Measurements from ENCODE around the gene SERPINB4.
A peak's percentile ranks its signal among the peaks of the same experiment; 100 is the strongest.
"Not testable (repeated sequence)": the region's sequence is repeated elsewhere in the genome, so short reads cannot be mapped to it uniquely, and the experiment has no call there.

Gene SERPINB4

DNA sequence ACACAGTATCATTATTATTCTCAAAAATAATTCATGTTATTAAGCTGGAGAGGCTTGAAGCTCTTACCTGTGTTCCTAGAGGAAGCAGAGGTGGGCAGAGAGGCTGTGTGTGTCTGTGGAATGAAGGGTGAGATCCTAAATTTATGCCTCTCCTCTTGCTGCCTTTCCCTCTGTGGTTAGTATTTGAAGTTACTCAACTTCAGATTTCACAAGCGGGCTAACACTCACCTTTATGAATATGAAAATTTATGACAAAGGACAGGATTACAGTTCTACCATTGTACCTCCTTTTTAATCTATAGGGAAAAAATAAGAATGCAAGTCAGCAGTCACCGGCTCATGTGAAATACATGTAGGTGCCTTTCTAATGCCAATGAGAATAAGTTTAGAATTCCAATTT lies at the start of gene SERPINB4:
Gene SERPINB4, minus strand, starts transcription at position 115 of the 400 bp plus-strand sequence. CDS start 679 bp downstream, outside the sequence.
- not testable (repeated sequence) for H3K27me3 ChIP-seq (ENCODE audit: control insufficient read depth, insufficient read depth, low read length); H3K9ac ChIP-seq (ENCODE audit: low read depth, low read length); H3K36me3 ChIP-seq (ENCODE audit: control insufficient read depth, insufficient read depth, low read length); H3K4me1 ChIP-seq (ENCODE audit: control insufficient read depth, insufficient read depth, low read length); H3K9me3 ChIP-seq (ENCODE audit: control insufficient read depth, insufficient read depth, low read length); H3K4me3 ChIP-seq (ENCODE audit: low read depth, low read length)
- peak within 1 kb of the TSS; percentile 50 for H3K27ac ChIP-seq (ENCODE audit: low read depth, low read length)

DNA sequence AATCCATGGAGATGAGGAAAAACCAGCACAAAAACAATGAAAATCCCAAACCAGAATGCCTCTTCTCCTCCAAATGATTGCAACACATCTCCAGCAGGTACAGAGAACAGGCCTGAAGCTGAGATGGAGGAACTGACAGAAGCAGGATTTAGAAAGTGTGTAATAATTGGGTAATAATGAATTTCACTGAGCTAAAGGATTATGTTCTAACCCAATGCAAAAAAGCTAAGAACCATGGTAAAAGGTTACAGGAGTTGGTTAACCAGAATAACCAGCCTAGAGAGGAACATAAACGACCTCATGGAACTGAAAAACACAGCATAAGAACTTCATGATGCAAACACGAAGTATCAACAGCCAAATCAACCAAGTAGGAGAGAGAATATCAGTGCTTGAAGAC lies 45.0 kb upstream of the SERPINB4 start:
- no peak overlapping the region for H3K9ac ChIP-seq (ENCODE audit: low read depth, low read length)
- H3K36me3 ChIP-seq (ENCODE audit: control insufficient read depth, insufficient read depth, low read length) = no peaks in the 10 kb centered on the region
- H3K27me3 ChIP-seq (ENCODE audit: control insufficient read depth, insufficient read depth, low read length) = no peaks in the 10 kb centered on the region
- peaks cover 15% of the 10 kb centered on the region for H3K9me3 ChIP-seq (ENCODE audit: control insufficient read depth, insufficient read depth, low read length)
- H3K4me1 ChIP-seq (ENCODE audit: control insufficient read depth, insufficient read depth, low read length) = peaks cover 3% of the 10 kb centered on the region
- H3K27ac ChIP-seq (ENCODE audit: low read depth, low read length) = no peak overlapping the region
- H3K4me3 ChIP-seq (ENCODE audit: low read depth, low read length) = no peak overlapping the region

DNA sequence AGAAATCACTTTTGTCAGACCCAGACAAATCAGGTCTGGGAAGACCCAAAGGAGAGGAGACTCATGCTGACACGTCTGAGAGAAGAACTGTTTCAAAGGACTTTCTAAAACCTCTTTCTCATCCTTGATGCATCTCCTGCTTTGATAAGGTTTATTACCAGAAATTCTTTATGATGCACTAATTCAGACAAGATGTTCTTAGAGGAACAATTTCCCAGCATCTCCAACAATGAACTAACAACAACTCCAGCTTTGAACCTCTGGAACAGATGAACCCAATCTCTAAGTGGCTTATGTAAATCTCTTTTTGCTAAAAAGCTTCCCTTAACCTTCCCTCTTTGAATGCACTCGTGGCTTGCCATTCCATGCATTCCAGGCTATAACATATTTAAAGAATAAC lies 42.8 kb upstream of the SERPINB4 start:
- H3K4me1 ChIP-seq (ENCODE audit: control insufficient read depth, insufficient read depth, low read length) = peaks cover 16% of the 10 kb centered on the region
- no peaks in the 10 kb centered on the region for H3K27me3 ChIP-seq (ENCODE audit: control insufficient read depth, insufficient read depth, low read length)
- H3K36me3 ChIP-seq (ENCODE audit: control insufficient read depth, insufficient read depth, low read length) = no peaks in the 10 kb centered on the region
- H3K9me3 ChIP-seq (ENCODE audit: control insufficient read depth, insufficient read depth, low read length) = peaks cover 5% of the 10 kb centered on the region; the same call in 1 of the 2 replicates
- no peak overlapping the region for H3K9ac ChIP-seq (ENCODE audit: low read depth, low read length)
- H3K27ac ChIP-seq (ENCODE audit: low read depth, low read length) = no peak overlapping the region
- H3K4me3 ChIP-seq (ENCODE audit: low read depth, low read length) = no peak overlapping the region

DNA sequence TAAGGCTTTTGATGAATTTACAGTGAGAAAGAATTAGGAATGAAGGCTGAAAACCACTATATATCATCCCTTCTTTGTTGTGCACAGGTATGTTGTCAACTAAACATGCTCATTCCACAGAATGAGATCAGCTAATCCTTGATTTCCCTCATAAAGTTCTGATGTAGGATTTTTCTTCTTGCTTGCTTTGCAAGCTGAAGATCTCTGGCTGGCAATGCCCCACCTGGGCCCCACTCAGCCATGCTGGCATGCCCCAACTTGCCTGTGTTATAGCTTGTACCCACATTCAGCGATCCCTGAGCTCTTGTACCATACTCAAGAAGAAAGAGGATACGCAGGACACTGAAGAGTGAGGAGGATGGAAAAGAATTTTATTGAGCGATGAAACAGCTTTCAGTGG lies 40.7 kb upstream of the SERPINB4 start:
- Histone ChIP-seq H3K9ac (ENCODE audit: low read depth, low read length) (no peak overlapping the region), H3K36me3 (ENCODE audit: control insufficient read depth, insufficient read depth, low read length) (no peaks in the 10 kb centered on the region), H3K27ac (ENCODE audit: low read depth, low read length) (no peak overlapping the region)

DNA sequence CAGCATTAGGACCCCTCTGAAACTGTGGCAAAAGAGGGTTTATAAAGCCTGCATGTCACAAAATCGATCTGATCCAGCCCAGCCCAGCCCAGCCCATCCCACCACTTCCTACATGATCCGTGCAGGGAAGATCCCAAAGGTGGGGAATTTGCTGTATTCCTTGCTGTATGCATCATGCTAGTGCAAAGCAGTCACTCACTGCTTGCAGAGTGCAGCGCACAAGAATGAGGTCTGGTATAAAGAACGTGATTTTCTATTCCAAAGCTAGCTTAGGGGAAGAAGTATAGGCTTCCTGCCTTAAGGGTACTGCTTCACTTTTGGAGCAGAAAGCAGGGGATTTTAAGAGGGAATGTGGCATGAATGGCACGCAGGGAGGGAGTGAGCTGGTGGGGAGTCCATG lies 39.8 kb upstream of the SERPINB4 start:
- Histone ChIP-seq H3K9ac (ENCODE audit: low read depth, low read length) (no peak overlapping the region), H3K27ac (ENCODE audit: low read depth, low read length) (peak overlapping the region; percentile 88)

More for the DNA sequence above, 40.7 kb upstream of the SERPINB4 start:
- Histone ChIP-seq H3K4me3 (ENCODE audit: low read depth, low read length) (no peak overlapping the region), H3K4me1 (ENCODE audit: control insufficient read depth, insufficient read depth, low read length) (peaks cover 16% of the 10 kb centered on the region), H3K27me3 (ENCODE audit: control insufficient read depth, insufficient read depth, low read length) (no peaks in the 10 kb centered on the region), H3K9me3 (ENCODE audit: control insufficient read depth, insufficient read depth, low read length) (peaks cover 5% of the 10 kb centered on the region; the same call in 1 of the 2 replicates)

DNA sequence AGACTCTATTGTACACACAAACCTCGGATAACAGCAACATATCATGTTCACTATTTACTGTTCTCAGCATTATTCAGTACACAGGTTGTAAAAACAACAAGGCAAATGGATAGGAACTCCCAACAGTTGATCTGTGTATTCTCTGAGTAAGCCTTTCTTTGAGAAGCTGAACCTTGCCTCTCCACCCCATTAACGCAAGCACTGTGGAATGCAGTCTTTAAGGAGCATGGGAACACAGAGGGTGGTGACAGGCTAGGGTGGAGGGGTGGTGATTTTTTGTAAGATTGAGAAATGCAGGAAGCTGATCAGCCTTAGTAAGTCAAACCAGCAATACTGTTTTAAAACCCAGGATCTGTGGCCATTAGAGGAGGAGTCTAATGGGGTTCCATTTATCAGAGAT lies 39.1 kb upstream of the SERPINB4 start:
- Histone ChIP-seq H3K9ac (ENCODE audit: low read depth, low read length) (no peak overlapping the region), H3K4me1 (ENCODE audit: control insufficient read depth, insufficient read depth, low read length) (peaks cover 16% of the 10 kb centered on the region), H3K9me3 (ENCODE audit: control insufficient read depth, insufficient read depth, low read length) (peaks cover 5% of the 10 kb centered on the region; the same call in 1 of the 2 replicates), H3K27ac (ENCODE audit: low read depth, low read length) (peak overlapping the region; percentile 88), H3K4me3 (ENCODE audit: low read depth, low read length) (no peak overlapping the region; the same call in 1 of the 2 replicates), H3K27me3 (ENCODE audit: control insufficient read depth, insufficient read depth, low read length) (no peaks in the 10 kb centered on the region), H3K36me3 (ENCODE audit: control insufficient read depth, insufficient read depth, low read length) (no peaks in the 10 kb centered on the region)

More for the DNA sequence above, 39.8 kb upstream of the SERPINB4 start:
- Histone ChIP-seq H3K27me3 (ENCODE audit: control insufficient read depth, insufficient read depth, low read length) (no peaks in the 10 kb centered on the region), H3K4me3 (ENCODE audit: low read depth, low read length) (no peak overlapping the region), H3K36me3 (ENCODE audit: control insufficient read depth, insufficient read depth, low read length) (no peaks in the 10 kb centered on the region), H3K4me1 (ENCODE audit: control insufficient read depth, insufficient read depth, low read length) (peaks cover 16% of the 10 kb centered on the region), H3K9me3 (ENCODE audit: control insufficient read depth, insufficient read depth, low read length) (peaks cover 5% of the 10 kb centered on the region; the same call in 1 of the 2 replicates)

DNA sequence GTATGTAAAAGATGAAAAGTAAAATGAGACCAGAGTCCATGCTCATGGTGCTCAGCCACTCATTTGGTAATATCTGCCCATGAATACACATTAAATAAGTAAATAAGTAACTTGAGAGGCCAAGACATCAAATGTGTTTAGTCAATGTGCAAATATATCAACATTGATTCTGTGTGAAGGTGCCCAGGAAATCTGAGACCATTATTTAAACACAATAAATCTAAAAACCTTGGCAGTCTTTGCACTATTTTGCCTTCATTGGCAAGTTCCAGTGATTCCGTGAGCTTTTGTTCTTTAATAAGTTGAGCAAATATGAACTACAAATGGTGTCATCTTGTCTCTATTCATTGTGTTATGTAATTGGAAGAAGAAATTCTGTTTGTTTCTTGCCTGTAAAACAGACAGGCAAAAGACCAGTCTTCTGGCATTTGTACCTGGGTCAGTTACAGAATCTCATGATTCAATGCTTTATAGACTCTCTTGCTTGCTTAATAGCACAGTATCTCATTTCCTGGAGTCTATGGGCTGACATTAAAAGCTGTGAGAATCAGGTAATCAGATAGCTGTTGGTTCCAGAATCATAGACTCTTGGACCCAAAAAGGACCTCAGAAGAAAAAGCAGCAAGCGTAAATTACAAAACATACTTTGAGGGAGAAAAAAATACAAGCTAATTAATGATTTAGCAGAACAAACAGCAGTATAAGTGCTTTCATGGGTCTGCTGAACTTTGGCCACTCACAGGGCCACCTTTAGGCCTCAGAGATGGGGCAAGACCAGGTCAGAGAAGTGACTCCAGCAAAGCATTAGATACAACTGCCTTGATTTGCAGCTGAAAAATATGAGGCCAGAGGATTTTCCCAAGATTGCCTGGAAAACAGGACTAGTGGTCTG lies 37.6 kb upstream of the SERPINB4 start:
- H3K4me1 ChIP-seq (ENCODE audit: control insufficient read depth, insufficient read depth, low read length) = peaks cover 23% of the 10 kb centered on the region
- H3K9me3 ChIP-seq (ENCODE audit: control insufficient read depth, insufficient read depth, low read length) = no peaks in the 10 kb centered on the region
- H3K9ac ChIP-seq (ENCODE audit: low read depth, low read length) = no peak overlapping the region
- no peak overlapping the region for H3K27ac ChIP-seq (ENCODE audit: low read depth, low read length)
- no peaks in the 10 kb centered on the region for H3K36me3 ChIP-seq (ENCODE audit: control insufficient read depth, insufficient read depth, low read length)
- no peak overlapping the region for H3K4me3 ChIP-seq (ENCODE audit: low read depth, low read length)
- no peaks in the 10 kb centered on the region for H3K27me3 ChIP-seq (ENCODE audit: control insufficient read depth, insufficient read depth, low read length)

DNA sequence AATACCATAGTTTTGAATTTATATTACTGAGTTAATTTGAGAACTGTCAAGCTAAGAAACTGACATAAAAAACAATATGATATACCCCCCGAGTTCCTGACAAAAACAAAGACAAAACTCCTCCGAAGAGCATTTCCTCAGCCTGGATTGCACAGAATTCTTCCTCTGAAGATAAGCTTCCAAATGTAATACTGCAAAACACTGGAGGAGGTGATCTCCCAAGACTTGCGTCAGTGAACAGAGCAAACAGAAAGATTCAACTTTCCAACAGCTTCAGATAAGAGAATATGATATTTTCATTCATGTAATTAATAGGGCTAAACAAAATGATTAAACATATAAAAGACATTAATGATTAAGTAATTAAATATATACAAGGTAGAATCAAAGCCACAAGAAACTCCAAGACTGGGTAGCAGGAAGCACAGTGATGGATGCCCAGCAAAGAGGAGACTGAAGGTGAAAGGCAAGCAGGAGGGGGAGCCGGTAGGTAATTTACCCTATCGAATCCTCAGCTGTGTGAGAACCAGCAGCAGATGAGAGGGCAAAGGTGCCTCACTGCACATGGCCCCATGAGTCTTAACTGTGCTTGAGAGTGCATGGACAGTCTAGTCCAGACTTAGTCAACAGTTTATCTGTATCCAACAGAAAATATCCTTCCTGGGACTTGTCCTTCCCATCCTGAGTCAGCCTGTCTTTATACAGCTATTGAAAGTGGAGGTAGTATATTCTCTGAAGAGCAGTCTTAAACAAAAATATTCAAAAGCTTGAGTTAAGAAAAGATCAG lies 36.0 kb upstream of the SERPINB4 start:
- Histone ChIP-seq H3K9ac (ENCODE audit: low read depth, low read length) (no peak overlapping the region), H3K9me3 (ENCODE audit: control insufficient read depth, insufficient read depth, low read length) (no peaks in the 10 kb centered on the region), H3K36me3 (ENCODE audit: control insufficient read depth, insufficient read depth, low read length) (no peaks in the 10 kb centered on the region), H3K4me1 (ENCODE audit: control insufficient read depth, insufficient read depth, low read length) (peaks cover 23% of the 10 kb centered on the region), H3K4me3 (ENCODE audit: low read depth, low read length) (no peak overlapping the region), H3K27ac (ENCODE audit: low read depth, low read length) (no peak overlapping the region), H3K27me3 (ENCODE audit: control insufficient read depth, insufficient read depth, low read length) (no peaks in the 10 kb centered on the region)

DNA sequence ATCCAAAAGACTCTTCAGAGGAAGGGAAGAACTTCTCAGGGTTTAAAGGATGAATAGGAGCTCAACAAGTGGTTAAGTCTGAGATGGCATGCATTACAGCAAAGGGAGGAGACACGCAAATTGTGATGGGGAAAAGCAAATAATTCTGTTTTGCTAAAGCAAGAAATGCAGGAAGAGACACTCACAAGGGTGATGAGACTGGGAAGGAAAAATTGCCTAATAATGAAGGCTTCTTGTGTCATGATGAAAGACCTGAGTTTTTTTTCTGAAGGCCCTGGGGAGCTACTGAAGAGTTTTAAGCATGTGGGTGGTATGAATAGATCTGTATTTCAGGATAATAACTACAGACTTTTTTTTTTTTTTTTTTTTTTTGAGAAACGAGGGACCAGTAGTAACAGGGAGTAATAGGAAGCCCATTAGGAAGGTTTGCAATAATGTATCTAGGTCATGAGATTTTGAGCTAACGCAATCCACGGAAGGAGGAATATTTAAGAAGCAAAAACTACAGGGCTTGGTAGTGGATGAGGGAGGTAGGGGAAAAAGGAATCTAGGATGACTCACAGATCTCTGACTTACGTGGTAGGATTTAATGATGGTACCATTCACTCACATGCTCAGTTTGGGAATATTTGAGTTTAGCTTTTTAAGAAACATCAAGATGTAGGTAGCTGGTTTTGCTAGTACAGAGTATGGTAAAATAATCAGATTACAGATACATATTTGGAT lies 33.6 kb upstream of the SERPINB4 start:
- H3K9me3 ChIP-seq (ENCODE audit: control insufficient read depth, insufficient read depth, low read length) = no peaks in the 10 kb centered on the region
- no peak overlapping the region for H3K9ac ChIP-seq (ENCODE audit: low read depth, low read length)
- H3K27ac ChIP-seq (ENCODE audit: low read depth, low read length) = no peak overlapping the region
- no peaks in the 10 kb centered on the region for H3K36me3 ChIP-seq (ENCODE audit: control insufficient read depth, insufficient read depth, low read length)
- H3K4me3 ChIP-seq (ENCODE audit: low read depth, low read length) = no peak overlapping the region
- H3K27me3 ChIP-seq (ENCODE audit: control insufficient read depth, insufficient read depth, low read length) = no peaks in the 10 kb centered on the region
- peaks cover 7% of the 10 kb centered on the region; the same call in 1 of the 2 replicates for H3K4me1 ChIP-seq (ENCODE audit: control insufficient read depth, insufficient read depth, low read length)

DNA sequence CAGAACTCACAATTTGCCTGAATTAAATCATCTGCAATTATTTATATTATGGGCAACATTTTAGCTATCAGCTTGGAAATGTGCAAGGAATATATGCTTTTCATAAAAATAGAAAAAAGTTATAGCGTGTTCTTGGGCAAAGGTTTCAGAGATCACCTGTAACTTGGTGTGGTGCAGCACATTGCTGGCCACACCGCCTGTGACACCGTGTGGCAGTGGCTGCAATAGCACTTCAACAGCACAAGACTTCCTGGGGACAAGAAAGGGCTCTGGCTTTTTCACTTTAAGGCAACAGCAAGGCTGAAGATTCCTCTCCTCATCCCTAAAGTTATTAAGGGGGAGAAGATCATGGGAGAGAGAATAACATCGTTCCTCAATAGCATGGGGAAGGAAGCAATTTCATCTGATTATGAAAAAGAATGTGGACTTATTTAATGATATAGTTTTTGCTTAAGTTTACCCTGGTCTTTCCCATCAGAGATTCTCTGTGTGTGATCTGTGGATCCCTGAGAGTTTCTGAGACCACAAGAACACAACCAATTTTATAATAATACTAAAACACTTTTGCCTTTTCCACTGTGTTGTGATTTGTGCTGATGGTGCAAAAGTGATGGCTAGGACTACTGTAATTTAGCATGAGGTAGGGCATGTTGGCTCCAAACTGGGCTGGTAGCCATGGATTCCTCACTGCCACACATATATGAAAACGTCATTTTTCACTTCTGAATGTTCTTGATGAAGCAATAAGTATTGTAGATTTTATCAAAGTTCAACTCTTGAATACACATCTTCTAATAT lies 32.7 kb upstream of the SERPINB4 start:
- no peak overlapping the region for H3K9ac ChIP-seq (ENCODE audit: low read depth, low read length)
- no peaks in the 10 kb centered on the region for H3K9me3 ChIP-seq (ENCODE audit: control insufficient read depth, insufficient read depth, low read length)
- H3K27me3 ChIP-seq (ENCODE audit: control insufficient read depth, insufficient read depth, low read length) = no peaks in the 10 kb centered on the region
- no peak overlapping the region for H3K27ac ChIP-seq (ENCODE audit: low read depth, low read length)
- no peaks in the 10 kb centered on the region for H3K36me3 ChIP-seq (ENCODE audit: control insufficient read depth, insufficient read depth, low read length)
- peaks cover 7% of the 10 kb centered on the region; the same call in 1 of the 2 replicates for H3K4me1 ChIP-seq (ENCODE audit: control insufficient read depth, insufficient read depth, low read length)
- no peak overlapping the region for H3K4me3 ChIP-seq (ENCODE audit: low read depth, low read length)
